ENCODE measurements around the gene TXNIP. TPM values are rescaled to one million over a fixed set of nuclear protein-coding genes. Genes with fewer than 3 reads are reported as not detected.

TXNIP gene
- total RNA-seq, 1 experiment from 2014 or later, result 2.5 TPM

GRCh38 chr1:145990249-145990855 lies 6.0 kb downstream of the TXNIP start:
- no peak overlapping the region for H3K4me3 ChIP-seq (replicated peaks in 1 of 2; ENCODE audit: low read depth in 1 of 2, low read length in 2 of 2)
- H3K27me3 ChIP-seq (ENCODE audit: insufficient read depth, low read length), result no peaks in the 10 kb centered on the region
- no TSS peak for BruUV-seq (replicated peaks)
- intact Hi-C loops (cut with micrococcal nuclease), result no loop called here
- peaks cover 13 to 19% of the 10 kb centered on the region in 2 experiments for H3K4me1 ChIP-seq (ENCODE audit: control insufficient read depth in 1 of 2, insufficient read depth in 2 of 2, low read length in 2 of 2)
- no peaks in the 10 kb centered on the region for H3K9me2 ChIP-seq (ENCODE audit: insufficient read depth)
- ATAC-seq (no peak), DNase-seq (ENCODE audit: low read depth, low spot score) (no peak)
- no peaks in the 10 kb centered on the region for H3K36me3 ChIP-seq (ENCODE audit: control insufficient read depth in 1 of 2, insufficient read depth in 2 of 2, low read length in 2 of 2)
- no peak overlapping the region for H3K27ac ChIP-seq (ENCODE audit: low read depth, low read length)
- TF ChIP-seq ELF1 (IDR thresholded peaks at IDR 0.05; ENCODE audit: borderline replicate concordance, low read depth), result no peak
- no peak for TF ChIP-seq POLR2AphosphoS5 (IDR thresholded peaks at IDR 0.05; ENCODE audit: low read depth, low read length)
- no peak for TF ChIP-seq ZFX (IDR thresholded peaks at IDR 0.05)
- TF ChIP-seq EGR1 (IDR thresholded peaks at IDR 0.05; ENCODE audit: low read depth), result no peak
- TF ChIP-seq CTCF (IDR thresholded peaks at IDR 0.05 in 2 of 3, conservative IDR thresholded peaks at IDR 0.05 in 1 of 3; ENCODE audit: borderline replicate concordance in 1 of 3, insufficient read depth in 1 of 3, low read depth in 2 of 3, low read length in 2 of 3), result no peak
- no peak for TF ChIP-seq JUND (IDR thresholded peaks at IDR 0.05)
- no peak for TF ChIP-seq RAD21 (IDR thresholded peaks at IDR 0.05; ENCODE audit: low read depth)
- TF ChIP-seq, protein P1, sequence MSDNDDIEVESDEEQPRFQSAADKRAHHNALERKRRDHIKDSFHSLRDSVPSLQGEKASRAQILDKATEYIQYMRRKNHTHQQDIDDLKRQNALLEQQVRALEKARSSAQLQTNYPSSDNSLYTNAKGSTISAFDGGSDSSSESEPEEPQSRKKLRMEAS (IDR thresholded peaks at IDR 0.05), result no peak
- TF ChIP-seq SP1 (IDR thresholded peaks at IDR 0.05; ENCODE audit: low read depth), result no peak
- H3K79me2 ChIP-seq (ENCODE audit: insufficient read depth, low read length), result no peaks in the 10 kb centered on the region
- H4K20me1 ChIP-seq (ENCODE audit: insufficient read depth), result no peaks in the 10 kb centered on the region
- peak overlapping the region; percentile 48 for H2AFZ ChIP-seq (ENCODE audit: low read depth, low read length, poor library complexity, severe bottlenecking)
- H3K4me2 ChIP-seq (ENCODE audit: low read length), result no peak overlapping the region
- ChIA-PET RAD21 (ENCODE audit: low non-redundant PET in 1 of 2, low total read pairs in 2 of 2, uncharacterized antibody in 2 of 2, unreplicated experiment in 2 of 2) (no interaction called here), CTCF (interaction anchor here (2.2 to 2.3 kb wide), 2 partner anchors 17 kb away, joined by 7 to 11 read pairs; no protein-coding TSS in a partner anchor), POLR2A (interaction anchor here (0.7 to 1.3 kb wide), 2 partner anchors 11 to 33 kb away, joined by 4 read pairs; no protein-coding TSS in a partner anchor)
- H3K9ac ChIP-seq (ENCODE audit: low read length), result no peak overlapping the region
- no peaks in the 10 kb centered on the region for H3K9me3 ChIP-seq (ENCODE audit: control insufficient read depth in 1 of 2, insufficient read depth in 1 of 2, low read depth in 1 of 2, low read length in 2 of 2)
